Fibroblast of pulmonary artery (primary cell): ENCODE data around the gene CSTPP1.

ENCODE experiments used
- DNase-seq: peaks from one replicate; pipeline ENCODE4 v3.0.0-alpha.2; 2010; ENCODE audit warnings: low read depth
- H3K4me3 ChIP-seq: replicated peaks from 2 replicates; pipeline ENCODE4 v1.5.1; 2011; ENCODE audit warnings: low read depth, mild to moderate bottlenecking, control low read depth, low read length, moderate library complexity
- CTCF ChIP-seq: IDR thresholded peaks from 2 replicates; pipeline ENCODE4 v1.5.1; 2011; ENCODE audit warnings: mild to moderate bottlenecking, control low read depth, low read length, inconsistent platforms; ENCODE audit errors: missing control alignments

The CSTPP1 gene

GRCh38 chr11:46900091-46900746, 36.3 kb upstream of the CSTPP1 start:
- no peak for TF ChIP-seq CTCF
- no peak overlapping the region for H3K4me3 ChIP-seq
- no peak for DNase-seq

GRCh38 chr11:46901156-46901555, 35.4 kb upstream of the CSTPP1 start:
- DNase-seq = no peak
- H3K4me3 ChIP-seq = no peak overlapping the region
- TF ChIP-seq CTCF = no peak

DNA sequence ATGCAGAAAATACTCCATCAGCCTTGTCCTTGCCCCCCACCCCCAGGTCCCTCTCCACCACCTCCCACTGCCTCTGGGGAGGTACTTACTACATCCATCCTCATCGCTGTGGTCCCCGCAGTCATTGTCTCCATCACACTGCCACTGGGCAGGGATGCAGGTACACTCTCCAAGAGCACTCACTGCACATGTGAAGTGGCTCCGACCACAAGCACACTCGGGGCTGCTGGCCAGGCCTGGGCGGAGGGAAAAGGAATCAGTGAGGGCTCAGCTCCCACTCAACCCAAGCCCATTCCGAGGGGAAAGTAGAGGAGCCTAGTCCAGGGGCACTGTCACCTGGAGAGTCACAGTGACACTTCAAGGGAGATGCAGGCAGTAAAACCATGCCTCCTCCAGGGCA, 33.9 kb upstream of the CSTPP1 start:
- no peak overlapping the region for H3K4me3 ChIP-seq
- no peak for TF ChIP-seq CTCF
- DNase-seq = no peak

GRCh38 chr11:46903846-46904245, 32.7 kb upstream of the CSTPP1 start:
- TF ChIP-seq CTCF = no peak
- no peak overlapping the region for H3K4me3 ChIP-seq
- DNase-seq = no peak

DNA sequence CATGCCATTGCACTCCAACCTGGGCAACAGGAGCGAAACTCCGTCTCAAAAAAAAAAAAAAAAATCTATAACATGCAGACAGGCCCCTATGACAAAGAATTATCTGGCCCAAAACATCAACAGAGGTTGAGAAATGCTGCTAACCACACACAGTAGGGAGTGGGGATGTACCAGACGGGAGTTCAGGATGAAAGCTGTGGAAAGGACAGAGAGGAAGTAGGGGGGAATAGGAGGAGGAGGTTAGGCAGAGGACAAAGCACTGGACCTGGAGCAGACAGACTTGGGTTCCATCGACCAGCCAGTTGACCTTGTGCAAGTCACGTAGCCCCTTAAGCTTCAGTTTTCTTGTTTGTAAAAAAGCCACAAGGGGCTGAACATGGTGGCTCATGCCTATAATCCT, 30.8 kb upstream of the CSTPP1 start:
- no peak overlapping the region for H3K4me3 ChIP-seq
- no peak for TF ChIP-seq CTCF
- no peak for DNase-seq

DNA sequence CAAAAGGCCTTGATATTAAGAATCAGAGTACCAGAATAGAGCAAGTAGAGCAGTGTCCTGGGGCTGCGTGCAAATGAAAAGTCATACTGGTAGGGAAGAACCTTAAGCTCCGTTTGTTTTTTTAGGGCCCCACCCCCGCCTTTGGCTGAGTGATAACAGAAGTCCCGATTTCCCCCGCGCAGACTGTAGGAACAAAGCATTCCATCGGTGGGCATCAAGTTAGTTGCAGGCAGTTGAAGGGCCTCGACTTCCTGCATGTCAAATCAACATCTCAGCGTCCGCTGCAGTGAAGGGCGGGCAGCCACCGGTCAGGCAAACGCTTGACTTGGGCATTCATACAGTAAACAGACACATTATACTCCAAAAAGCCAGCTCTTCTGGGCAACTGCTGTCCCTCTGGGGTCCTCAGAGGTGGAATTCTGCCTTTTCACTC, 29.9 kb upstream of the CSTPP1 start:
- DNase-seq = no peak
- TF ChIP-seq CTCF = no peak
- no peak overlapping the region for H3K4me3 ChIP-seq

DNA sequence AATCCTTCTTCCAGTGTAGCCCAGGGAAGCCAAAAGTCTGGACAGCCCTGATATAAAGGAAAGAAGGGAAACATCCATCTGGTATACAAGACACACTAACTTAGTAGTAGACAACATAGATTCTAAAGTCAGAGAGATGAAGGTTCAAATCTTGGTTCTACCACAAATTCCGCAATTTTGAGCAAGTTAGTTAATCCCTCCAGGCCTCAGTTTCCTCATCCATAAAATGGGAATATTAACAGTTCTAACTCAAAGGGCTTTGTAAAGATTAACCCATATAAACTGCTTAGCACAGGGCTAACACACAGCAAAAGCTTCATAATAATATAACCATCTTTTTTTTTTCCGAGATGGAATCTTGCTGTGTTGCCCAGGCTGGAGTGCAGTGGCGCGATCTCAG, 29.0 kb upstream of the CSTPP1 start:
- no peak overlapping the region for H3K4me3 ChIP-seq
- no peak for TF ChIP-seq CTCF
- no peak for DNase-seq
